Fibroblast of lung (primary cell): ENCODE measurements around the gene NTN1.

Source experiments
- CTCF ChIP-seq, 2 donors: IDR thresholded peaks in 1 of 2; conservative IDR thresholded peaks in 1 of 2; 1 replicate in 1 of 2; 2 replicates in 1 of 2; pipeline ENCODE4 v1.5.1; 2011 to 2012; ENCODE audit warnings: low read length in 2 of 2, control low read depth in 1 of 2, inconsistent platforms in 1 of 2, low read depth in 1 of 2, mild to moderate bottlenecking in 1 of 2
- EZH2 ChIP-seq: IDR thresholded peaks from 2 replicates; pipeline ENCODE4 v1.5.1; 2012; ENCODE audit warnings: low read length, control low read depth, mild to moderate bottlenecking; ENCODE audit errors: missing control alignments

DNA sequence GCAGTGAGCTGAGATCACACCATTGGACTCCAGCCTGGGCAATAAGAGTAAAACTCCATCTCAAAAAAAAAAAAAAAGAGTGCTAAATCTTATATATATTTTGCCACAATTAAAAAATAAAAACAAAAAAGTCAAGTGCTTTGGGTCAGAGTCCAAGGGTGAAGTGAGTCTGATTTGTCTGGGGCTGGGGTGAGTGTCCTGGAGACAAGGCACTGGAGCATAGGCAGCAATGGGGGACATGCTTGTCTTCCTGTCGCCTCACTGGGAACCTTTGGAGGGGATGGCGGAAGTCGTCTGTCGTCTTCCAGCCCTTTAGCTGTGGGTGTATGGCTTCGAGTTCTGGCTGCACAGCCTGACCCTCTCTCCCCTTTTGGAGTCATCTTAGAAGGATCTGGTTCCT, 167.1 kb downstream of the NTN1 start:
- no peak for TF ChIP-seq CTCF (conservative IDR thresholded peaks at IDR 0.05 in 1 of 2, IDR thresholded peaks at IDR 0.05 in 1 of 2; ENCODE audit: low read depth in 1 of 2, low read length in 2 of 2)
- TF ChIP-seq EZH2, result no peak
